ENCODE data around the gene CRYBG2. TPM values are rescaled to one million over a fixed set of nuclear protein-coding genes. Genes with fewer than 3 reads are reported as not detected.

Gene CRYBG2
- total and polyA plus RNA-seq, 2 of the 13 experiments (the other 11 are each of a cell fraction or from before 2014, with no cell fraction given): 1.3 to 2.9 TPM

- TF ChIP-seq DMAP1 (CRISPR knock-in tag; IDR thresholded peaks at IDR 0.05) (no peak; the same call in 1 of the 2 replicates), ATF1 (CRISPR knock-in tag; IDR thresholded peaks at IDR 0.05) (no peak), ATF3 (CRISPR knock-in tag; IDR thresholded peaks at IDR 0.05) (peak; percentile 27), ZNF136 (CRISPR knock-in tag; IDR thresholded peaks at IDR 0.05; ENCODE audit: low read depth) (0 out of 2 replicates have a peak, but pooled peaks have one; percentile 65), SIX1 (CRISPR knock-in tag; IDR thresholded peaks at IDR 0.05; ENCODE audit: borderline replicate concordance) (no peak), YY1 (IDR thresholded peaks at IDR 0.05; ENCODE audit: insufficient read depth, insufficient replicate concordance, low read depth, low read length) (peak; percentile 14), CAMTA2 (CRISPR knock-in tag; IDR thresholded peaks at IDR 0.05; ENCODE audit: borderline replicate concordance) (peak; percentile 83; the same call in 1 of the 2 replicates), THRA (CRISPR knock-in tag; IDR thresholded peaks at IDR 0.05; ENCODE audit: borderline replicate concordance) (no peak; the same call in none of the 2 replicates), SUZ12 (IDR thresholded peaks at IDR 0.05; ENCODE audit: low read depth, low read length) (no peak), ZNF792 (CRISPR knock-in tag; IDR thresholded peaks at IDR 0.05) (0 out of 2 replicates have a peak, but pooled peaks have one; percentile 21), RFXAP (CRISPR knock-in tag; IDR thresholded peaks at IDR 0.05; ENCODE audit: borderline replicate concordance) (peak; percentile 57; the same call in 1 of the 2 replicates), ZBTB37 (CRISPR knock-in tag; IDR thresholded peaks at IDR 0.05) (no peak), NFIC (IDR thresholded peaks at IDR 0.05; ENCODE audit: low read length) (no peak), IRF1 (CRISPR knock-in tag; IDR thresholded peaks at IDR 0.05; ENCODE audit: low read depth) (no peak), ZNF337 (CRISPR knock-in tag; IDR thresholded peaks at IDR 0.05; ENCODE audit: borderline replicate concordance, low read depth) (no peak), RARA (CRISPR knock-in tag; IDR thresholded peaks at IDR 0.05) (no peak), ETS1 (CRISPR knock-in tag; IDR thresholded peaks at IDR 0.05) (no peak), IRF2 (CRISPR knock-in tag; IDR thresholded peaks at IDR 0.05) (peak; percentile 44; the same call in 1 of the 2 replicates), CSRNP1 (CRISPR knock-in tag; IDR thresholded peaks at IDR 0.05) (peak; percentile 71; the same call in 1 of the 2 replicates), ZNF207 (IDR thresholded peaks at IDR 0.05; ENCODE audit: borderline replicate concordance) (no peak)
Measured at GRCh38 chr1:26279456-26280332, 74.2 kb downstream of the CRYBG2 start, which contains the start of gene SH3BGRL3 (continued).
